Smooth muscle cell (in vitro differentiated cells): ENCODE results near the gene RGSL1. TPM values are rescaled to one million over a fixed set of nuclear protein-coding genes. Genes with fewer than 3 reads are reported as not detected.

Experiments used
- DNase-seq: peaks from one replicate; lab custom pipeline; 2025; ENCODE audit not compliant: unreplicated experiment; lab: John Stamatoyannopoulos, UW
- H2AFZ ChIP-seq: fragments of 200-600 bp; sonication (generic); 2 replicates; pipeline ENCODE4 v1.6.0; 2016; ENCODE audit warnings: antibody characterized with exemption, low read depth, mild to moderate bottlenecking
- H3F3A ChIP-seq: fragments of 200-600 bp; sonication (generic); 2 replicates; pipeline ENCODE4 v1.6.0; 2017; ENCODE audit warnings: antibody characterized with exemption, low read depth
- H3K27ac ChIP-seq: fragments of 200-600 bp; sonication (generic); 2 replicates; pipeline ENCODE4 v1.5.1; 2016; ENCODE audit warnings: low read depth, mild to moderate bottlenecking
- H3K27me3 ChIP-seq: fragments of 200-600 bp; sonication (generic); 2 replicates; pipeline ENCODE4 v1.6.1; 2016; ENCODE audit warnings: low read depth, mild to moderate bottlenecking
- H3K36me3 ChIP-seq: fragments of 200-600 bp; sonication (generic); 2 replicates; pipeline ENCODE4 v1.5.1; 2016; ENCODE audit warnings: low read depth
- H3K4me1 ChIP-seq: fragments of 200-600 bp; sonication (generic); 2 replicates; pipeline ENCODE4 v1.5.1; 2016; ENCODE audit warnings: low read depth
- H3K4me2 ChIP-seq: fragments of 200-600 bp; sonication (generic); 2 replicates; pipeline ENCODE4 v1.6.0; 2016; ENCODE audit warnings: mild to moderate bottlenecking
- H3K4me3 ChIP-seq: fragments of 200-600 bp; sonication (generic); 2 replicates; pipeline ENCODE4 v1.5.1; 2016; ENCODE audit warnings: mild to moderate bottlenecking
- H3K79me2 ChIP-seq: fragments of 200-600 bp; sonication (generic); 2 replicates; pipeline ENCODE4 v1.6.0; 2016; ENCODE audit warnings: low read depth, mild to moderate bottlenecking
- H3K9ac ChIP-seq: fragments of 200-600 bp; sonication (generic); 2 replicates; pipeline ENCODE4 v1.6.0; 2016; ENCODE audit warnings: low read depth
- H3K9me3 ChIP-seq: fragments of 200-600 bp; sonication (generic); replicated peaks from 2 replicates; pipeline ENCODE4 v1.5.1; 2016; ENCODE audit warnings: low read depth
- H4K20me1 ChIP-seq: fragments of 200-600 bp; sonication (generic); 2 replicates; pipeline ENCODE4 v1.6.0; 2016; ENCODE audit warnings: low read depth
- WGBS: methylation state at CpG from one replicate; pipeline ENCODE4 v1.1.7; 2016; ENCODE audit warnings: low lambda C conversion rate; 5-methylcytosine and 5-hydroxymethylcytosine counted together
- polyA plus RNA-seq: library from polyadenylated mRNA; unstranded; fragments of >200 nt; fragmentation: Nextera tagmentation; extraction: Ambion mirVana; gene quantifications from 2 replicates; pipeline ENCODE4 v1.2.1, GENCODE V29; 2016
- total RNA-seq: library from RNA; depleted of rRNA; stranded (reverse); fragments of >200 nt; gene quantifications from 2 replicates; pipeline ENCODE4 v1.2.3, GENCODE V29; 2014
- TF ChIP-seq, protein P1 (sequence below): fragments of 200-600 bp; sonication (generic); IDR thresholded peaks from 2 replicates; pipeline ENCODE4 v1.5.1; 2017; ENCODE audit warnings: borderline replicate concordance, mild to moderate bottlenecking, antibody characterized with exemption; ENCODE audit not compliant: insufficient read depth, poor library complexity, severe bottlenecking

Gene RGSL1
- total RNA-seq (not detected in 2 replicates), polyA plus RNA-seq (not detected in 2 replicates)

DNA sequence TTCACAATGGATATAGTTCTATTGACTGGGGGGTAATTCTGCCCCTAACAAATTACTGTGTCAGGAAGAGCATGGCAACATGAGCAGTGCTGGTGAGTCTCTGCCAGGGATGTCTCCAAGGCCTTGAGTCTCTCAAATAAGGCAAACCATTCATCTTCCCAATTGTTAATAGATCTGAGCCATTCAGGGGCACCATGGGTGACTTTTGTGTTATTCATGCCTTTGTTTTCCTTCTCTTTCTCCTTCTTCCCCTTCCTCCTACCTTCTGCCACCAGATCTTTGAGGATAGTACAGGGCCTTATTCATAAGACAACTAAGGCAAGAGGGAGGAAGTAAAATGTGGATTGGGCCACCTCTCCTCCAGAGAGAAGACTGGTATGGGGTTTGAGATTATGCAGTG is at the start of gene RGSL1:
Gene RGSL1 (plus strand): TSS at position 60 of the 400 bp plus-strand sequence. CDS start 20 bp downstream, at position 80.
- no peak within 1 kb of the TSS for H3K4me3 ChIP-seq
- no peaks in the 10 kb centered on the region for H3K36me3 ChIP-seq
- no peak for DNase-seq
- no peak within 1 kb of the TSS for H3K27ac ChIP-seq
- H3K27me3 ChIP-seq = no peaks in the 10 kb centered on the region
- no peak within 1 kb of the TSS for H2AFZ ChIP-seq
- H3F3A ChIP-seq = no peaks in the 10 kb centered on the region
- no peak within 1 kb of the TSS for H3K4me2 ChIP-seq
- H3K4me1 ChIP-seq = no peaks in the 10 kb centered on the region
- H3K9ac ChIP-seq = no peak within 1 kb of the TSS
- H4K20me1 ChIP-seq = no peaks in the 10 kb centered on the region
- H3K79me2 ChIP-seq = no peaks in the 10 kb centered on the region
- H3K9me3 ChIP-seq = no peaks in the 10 kb centered on the region
- TF ChIP-seq, protein P1, sequence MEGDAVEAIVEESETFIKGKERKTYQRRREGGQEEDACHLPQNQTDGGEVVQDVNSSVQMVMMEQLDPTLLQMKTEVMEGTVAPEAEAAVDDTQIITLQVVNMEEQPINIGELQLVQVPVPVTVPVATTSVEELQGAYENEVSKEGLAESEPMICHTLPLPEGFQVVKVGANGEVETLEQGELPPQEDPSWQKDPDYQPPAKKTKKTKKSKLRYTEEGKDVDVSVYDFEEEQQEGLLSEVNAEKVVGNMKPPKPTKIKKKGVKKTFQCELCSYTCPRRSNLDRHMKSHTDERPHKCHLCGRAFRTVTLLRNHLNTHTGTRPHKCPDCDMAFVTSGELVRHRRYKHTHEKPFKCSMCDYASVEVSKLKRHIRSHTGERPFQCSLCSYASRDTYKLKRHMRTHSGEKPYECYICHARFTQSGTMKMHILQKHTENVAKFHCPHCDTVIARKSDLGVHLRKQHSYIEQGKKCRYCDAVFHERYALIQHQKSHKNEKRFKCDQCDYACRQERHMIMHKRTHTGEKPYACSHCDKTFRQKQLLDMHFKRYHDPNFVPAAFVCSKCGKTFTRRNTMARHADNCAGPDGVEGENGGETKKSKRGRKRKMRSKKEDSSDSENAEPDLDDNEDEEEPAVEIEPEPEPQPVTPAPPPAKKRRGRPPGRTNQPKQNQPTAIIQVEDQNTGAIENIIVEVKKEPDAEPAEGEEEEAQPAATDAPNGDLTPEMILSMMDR = no peak

DNA sequence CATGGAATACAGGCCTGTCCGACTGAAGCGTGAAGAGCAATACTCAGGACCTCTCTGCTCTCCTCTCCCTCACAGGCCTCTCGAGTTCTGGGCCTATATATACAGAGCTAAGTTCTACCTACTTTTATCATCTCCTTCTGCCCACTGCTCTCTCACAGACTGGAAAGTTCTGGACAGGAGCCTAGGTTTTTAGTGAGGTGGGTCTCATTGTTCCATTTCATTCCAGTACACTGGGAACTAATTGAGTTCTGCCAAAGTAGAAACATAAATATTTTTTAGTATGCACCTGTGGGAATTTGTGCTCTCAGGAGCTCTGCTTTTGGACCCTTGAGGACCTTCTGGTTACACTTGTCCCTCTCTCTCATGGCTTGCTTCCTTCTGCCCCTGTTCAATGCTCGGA is 49.4 kb upstream of the RGSL1 start, which contains the start of gene TEDDM1:
Gene TEDDM1 (minus strand): TSS at position 101 of the 400 bp plus-strand sequence. CDS start 182 bp downstream, outside the sequence.
- Histone ChIP-seq H3K79me2 (no peaks in the 10 kb centered on the region), H3K27me3 (no peaks in the 10 kb centered on the region), H3K4me1 (peaks cover 6% of the 10 kb centered on the region), H3K9ac (no peak within 1 kb of the TSS), H3F3A (no peaks in the 10 kb centered on the region), H3K4me2 (no peak within 1 kb of the TSS), H3K9me3 (no peaks in the 10 kb centered on the region), H3K4me3 (no peak within 1 kb of the TSS), H2AFZ (no peak within 1 kb of the TSS), H3K36me3 (no peaks in the 10 kb centered on the region), H3K27ac (no peak within 1 kb of the TSS), H4K20me1 (no peaks in the 10 kb centered on the region)
- 95% methylated on average over 4 of the region's 4 CpGs for WGBS
- no peak for DNase-seq
- TF ChIP-seq, protein P1 = no peak

DNA sequence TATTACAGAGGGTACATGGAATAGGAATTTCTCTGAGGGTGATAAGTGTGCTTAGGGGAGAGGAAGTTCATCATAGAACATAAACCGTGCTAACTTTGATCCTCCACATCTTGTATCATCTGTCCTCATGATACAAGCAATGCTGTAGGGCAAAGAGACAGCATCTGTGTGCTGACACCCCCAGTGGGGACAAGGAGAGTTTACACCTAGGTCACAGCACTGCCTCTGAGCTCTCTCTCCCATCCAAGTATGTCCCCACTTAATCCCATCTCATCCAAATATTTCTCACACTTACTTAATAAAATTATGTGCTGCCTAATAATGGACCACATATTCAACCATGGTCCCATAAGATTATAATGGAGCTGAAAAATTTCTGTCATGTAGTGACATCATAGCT is 45.2 kb upstream of the RGSL1 start:
- H4K20me1 ChIP-seq = no peaks in the 10 kb centered on the region
- no peak overlapping the region for H3K4me3 ChIP-seq
- H3K4me1 ChIP-seq = no peaks in the 10 kb centered on the region
- H3K4me2 ChIP-seq = no peak overlapping the region
- no peaks in the 10 kb centered on the region for H3F3A ChIP-seq
- H3K9ac ChIP-seq = no peak overlapping the region
- no peaks in the 10 kb centered on the region for H3K79me2 ChIP-seq
- H3K36me3 ChIP-seq = no peaks in the 10 kb centered on the region
- no peak for DNase-seq
- no peaks in the 10 kb centered on the region for H3K27me3 ChIP-seq
- H2AFZ ChIP-seq = no peak overlapping the region
- TF ChIP-seq, protein P1 = no peak
- 83% methylated on average over 1 of the region's 1 CpG for WGBS
- no peak overlapping the region for H3K27ac ChIP-seq
- H3K9me3 ChIP-seq = no peaks in the 10 kb centered on the region

DNA sequence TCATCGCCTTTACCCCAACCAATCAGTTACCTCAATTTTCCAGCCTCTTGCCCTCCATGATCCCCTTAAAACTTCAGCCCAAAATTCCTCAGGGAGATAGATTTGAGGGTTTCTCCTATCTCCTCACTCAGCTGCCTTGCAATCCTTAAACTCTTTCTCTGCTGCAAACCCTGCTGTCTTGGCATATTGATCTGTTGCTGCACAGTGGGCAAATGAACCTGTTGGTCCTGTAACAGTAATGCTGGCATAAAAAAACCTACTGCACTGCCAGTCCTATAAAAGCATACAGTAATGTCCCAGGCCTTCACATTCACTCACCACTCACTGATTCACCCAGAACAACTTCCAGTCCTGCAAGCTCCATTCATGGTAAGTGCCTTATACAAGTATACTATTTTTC is 44.4 kb upstream of the RGSL1 start:
- DNase-seq = no peak
- Histone ChIP-seq H3F3A (no peaks in the 10 kb centered on the region), H3K36me3 (no peaks in the 10 kb centered on the region), H3K27me3 (no peaks in the 10 kb centered on the region), H3K27ac (no peak overlapping the region), H3K4me2 (no peak overlapping the region), H4K20me1 (no peaks in the 10 kb centered on the region), H3K4me3 (no peak overlapping the region), H3K9me3 (no peaks in the 10 kb centered on the region), H2AFZ (no peak overlapping the region), H3K4me1 (no peaks in the 10 kb centered on the region), H3K9ac (no peak overlapping the region), H3K79me2 (no peaks in the 10 kb centered on the region)
- 93% methylated on average over 1 of the region's 1 CpG for WGBS
- TF ChIP-seq, protein P1 = no peak
